HFFc6 (cell line): Measurements from ENCODE around the gene SEMA6A. TPM values are rescaled to one million over a fixed set of nuclear protein-coding genes. Genes with fewer than 3 reads are reported as not detected.

Experiments
- DNase-seq: peaks from one replicate; pipeline ENCODE4 v3.0.0-alpha.2; 2018
- H3K27ac Mint-ChIP-seq: 2 replicates; pipeline ENCODE4 v1.8.0; 2020; ENCODE audit warnings: mild to moderate bottlenecking, mixed read lengths
- H3K27me3 Mint-ChIP-seq: 2 replicates; pipeline ENCODE4 v1.8.0; 2021; ENCODE audit warnings: mild to moderate bottlenecking, moderate library complexity, mixed read lengths; ENCODE audit not compliant: insufficient read depth
- H3K36me3 Mint-ChIP-seq: 2 replicates; pipeline ENCODE4 v1.8.0; 2021; ENCODE audit warnings: low read depth, mixed read lengths
- H3K4me1 Mint-ChIP-seq: 2 replicates; pipeline ENCODE4 v1.8.0; 2020; ENCODE audit warnings: low read depth, mixed read lengths
- H3K4me3 Mint-ChIP-seq: 2 replicates; pipeline ENCODE4 v1.8.0; 2020; ENCODE audit warnings: mild to moderate bottlenecking, moderate library complexity, mixed read lengths
- H3K9me3 Mint-ChIP-seq: 2 replicates; pipeline ENCODE4 v1.8.0; 2020; ENCODE audit warnings: mild to moderate bottlenecking, mixed read lengths
- CTCF ChIP-seq: fragments of 200-600 bp; sonication (generic); IDR thresholded peaks from 2 replicates; pipeline ENCODE4 v1.5.0; 2021; ENCODE audit warnings: antibody characterized with exemption, mild to moderate bottlenecking
- total RNA-seq, 6 experiments: library from RNA; stranded (reverse); fragmentation: NEBNext Ultra II Directional; extraction: Animal tissue kit (Norgen Biotek cat#: 25700); gene quantifications; 2 replicates in 1 of 6; 3 replicates in 5 of 6; pipeline ENCODE4 v1.2.3, GENCODE V29; 2021

The SEMA6A gene
- total RNA-seq, 6 experiments from 2014 or later = 0.20 to 0.76 (median 0.44) TPM

- H3K4me1 Mint-ChIP-seq = peaks cover 13% of the 10 kb centered on the region
- no peaks in the 10 kb centered on the region for H3K9me3 Mint-ChIP-seq
- no peak for DNase-seq
- TF ChIP-seq CTCF = no peak
- H3K27me3 Mint-ChIP-seq = peaks cover 36% of the 10 kb centered on the region
- no peaks in the 10 kb centered on the region for H3K36me3 Mint-ChIP-seq
- no peak overlapping the region for H3K27ac Mint-ChIP-seq
- no peak overlapping the region for H3K4me3 Mint-ChIP-seq
Measured at GRCh38 chr5:116571568-116572349, 2.9 kb downstream of the SEMA6A start.

- DNase-seq = no peak
- Mint-ChIP-seq H3K4me1 (peaks cover 3% of the 10 kb centered on the region), H3K27me3 (peaks cover 21% of the 10 kb centered on the region)
Measured at GRCh38 chr5:116569999-116570398, 4.6 kb downstream of the SEMA6A start.

GRCh38 chr5:116567106-116567505 is 7.5 kb downstream of the SEMA6A start:
- no peaks in the 10 kb centered on the region for H3K4me1 Mint-ChIP-seq
- no peak for DNase-seq
- no peak overlapping the region for H3K27ac Mint-ChIP-seq
- no peak overlapping the region for H3K4me3 Mint-ChIP-seq
- peaks cover 5% of the 10 kb centered on the region; the same call in 1 of the 2 replicates for H3K27me3 Mint-ChIP-seq
- no peak for TF ChIP-seq CTCF
- no peaks in the 10 kb centered on the region for H3K9me3 Mint-ChIP-seq
- no peaks in the 10 kb centered on the region for H3K36me3 Mint-ChIP-seq

More at GRCh38 chr5:116569999-116570398, 4.6 kb downstream of the SEMA6A start:
- Mint-ChIP-seq H3K9me3 (no peaks in the 10 kb centered on the region), H3K4me3 (no peak overlapping the region), H3K36me3 (no peaks in the 10 kb centered on the region), H3K27ac (no peak overlapping the region)
- no peak for TF ChIP-seq CTCF

DNA sequence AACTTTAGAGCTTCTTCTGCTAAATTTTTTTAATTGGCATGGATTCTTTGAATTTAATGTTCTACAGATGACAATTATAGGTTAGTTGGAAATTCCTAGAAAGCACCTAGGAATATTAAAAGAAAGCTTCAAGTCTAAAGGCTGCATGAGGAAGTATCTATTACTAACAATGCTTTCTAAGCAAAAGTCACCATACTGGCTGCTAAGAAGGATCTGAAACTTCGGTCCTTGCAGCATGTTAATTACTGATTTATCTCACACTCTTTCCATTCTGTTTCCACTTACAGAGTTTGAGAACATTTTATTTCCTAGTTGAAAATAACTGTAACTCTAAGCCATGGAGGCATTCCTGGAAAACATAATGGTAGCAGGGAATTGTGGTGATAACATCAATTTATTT is 8.4 kb downstream of the SEMA6A start:
- Mint-ChIP-seq H3K9me3 (no peaks in the 10 kb centered on the region), H3K36me3 (no peaks in the 10 kb centered on the region), H3K27me3 (peaks cover under 1% of the 10 kb centered on the region; the same call in 1 of the 2 replicates), H3K4me1 (no peaks in the 10 kb centered on the region), H3K27ac (no peak overlapping the region), H3K4me3 (no peak overlapping the region)
- no peak for DNase-seq
- no peak for TF ChIP-seq CTCF

DNA sequence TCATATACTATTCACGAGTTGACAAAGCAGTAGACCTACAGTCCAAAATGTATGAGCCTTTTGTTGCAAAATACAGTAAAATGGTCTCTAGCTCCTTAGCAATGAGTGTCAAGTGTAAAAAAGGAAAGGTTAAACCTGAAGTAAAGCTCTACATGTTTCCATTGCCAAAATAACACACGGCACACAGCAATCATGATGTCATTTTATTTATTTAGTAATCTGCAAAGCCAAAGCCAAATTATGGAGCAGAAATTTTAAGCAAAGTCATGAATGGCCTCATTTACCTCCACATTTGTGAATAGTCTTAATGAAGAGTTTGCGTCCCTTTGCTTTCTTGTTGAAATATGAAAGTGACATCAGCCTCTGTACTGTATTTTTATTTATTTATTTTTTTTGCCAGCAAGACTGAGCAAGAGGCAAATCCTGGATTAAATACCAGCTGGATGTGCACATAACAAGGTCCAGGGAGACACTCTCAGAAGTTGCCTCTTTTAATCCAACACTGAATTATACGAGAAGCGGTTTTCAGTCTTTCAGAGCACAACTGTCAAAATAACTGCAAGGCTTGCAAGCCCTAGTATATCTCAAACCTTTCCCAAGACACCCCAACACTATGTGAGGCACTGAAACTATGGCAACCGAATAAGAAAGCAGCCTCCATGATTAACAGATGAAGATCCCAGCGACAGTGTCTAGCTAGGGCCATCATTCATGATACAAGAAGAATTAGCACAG is 9.7 kb downstream of the SEMA6A start:
- DNase-seq = no peak

More for the DNA sequence above, 9.7 kb downstream of the SEMA6A start:
- H3K27me3 Mint-ChIP-seq = peaks cover 3% of the 10 kb centered on the region
- H3K27ac Mint-ChIP-seq = no peak overlapping the region
- no peak overlapping the region for H3K4me3 Mint-ChIP-seq
- H3K4me1 Mint-ChIP-seq = no peaks in the 10 kb centered on the region
- TF ChIP-seq CTCF = no peak
- H3K9me3 Mint-ChIP-seq = no peaks in the 10 kb centered on the region
- H3K36me3 Mint-ChIP-seq = no peaks in the 10 kb centered on the region
